Measurements from ENCODE around the gene AHI1. TPM values are rescaled to one million over a fixed set of nuclear protein-coding genes. Genes with fewer than 3 reads are reported as not detected.

AHI1 gene
- total RNA-seq, 1 donor from 2014 or later: 61.1 TPM

DNA sequence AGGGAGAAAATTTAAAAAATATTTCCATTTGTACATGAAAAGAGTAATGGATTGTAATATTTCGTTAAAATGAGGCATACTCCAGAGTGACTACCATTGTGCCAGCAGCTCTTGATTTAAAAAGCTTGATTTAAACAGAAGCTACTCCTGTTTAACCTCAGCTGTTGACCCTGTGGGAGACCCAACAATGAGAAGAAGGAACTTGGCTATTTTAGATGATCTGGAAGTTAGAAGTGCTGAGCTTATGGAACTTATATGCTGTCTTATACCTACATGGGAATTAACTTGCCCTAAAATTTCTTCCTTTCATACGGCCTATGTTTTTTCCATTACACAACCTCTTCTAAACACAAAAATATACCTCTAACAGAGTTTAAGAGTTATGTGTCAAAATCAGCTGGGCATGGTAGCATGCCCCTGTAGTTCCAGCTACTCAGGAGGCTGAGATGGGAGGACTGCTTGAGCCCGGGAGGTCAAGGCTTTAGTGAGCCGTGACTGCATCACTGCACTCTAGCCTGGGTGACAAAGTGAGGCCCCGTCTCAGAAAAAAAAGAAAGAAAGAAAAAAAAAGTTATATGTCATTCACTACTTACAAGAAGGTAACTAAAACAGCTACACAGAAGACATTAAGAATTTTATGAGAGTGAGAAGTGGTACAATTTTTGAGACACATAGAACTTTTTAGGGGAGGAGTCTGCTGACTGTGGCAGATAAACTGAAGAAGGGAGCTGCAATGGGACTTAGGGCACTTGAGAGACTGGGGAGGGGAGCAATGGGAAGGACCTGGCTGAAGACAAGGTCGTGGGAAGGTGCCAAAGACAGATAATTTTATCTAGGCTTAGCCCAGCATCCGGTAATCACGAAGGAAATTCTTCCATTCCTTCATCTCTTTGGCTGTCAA, 176.6 kb downstream of the AHI1 start:
- intact Hi-C loops (cut with DNase I): no loop called here
- DNase-seq (ENCODE audit: low spot score): no peak
- no peak for ATAC-seq

- intact Hi-C loops (cut with DNase I): no loop called here
- DNase-seq (ENCODE audit: low spot score) (no peak), ATAC-seq (no peak)
These were observed 177.7 kb downstream of the AHI1 start for GRCh38 chr6:135319819-135320218.

DNA sequence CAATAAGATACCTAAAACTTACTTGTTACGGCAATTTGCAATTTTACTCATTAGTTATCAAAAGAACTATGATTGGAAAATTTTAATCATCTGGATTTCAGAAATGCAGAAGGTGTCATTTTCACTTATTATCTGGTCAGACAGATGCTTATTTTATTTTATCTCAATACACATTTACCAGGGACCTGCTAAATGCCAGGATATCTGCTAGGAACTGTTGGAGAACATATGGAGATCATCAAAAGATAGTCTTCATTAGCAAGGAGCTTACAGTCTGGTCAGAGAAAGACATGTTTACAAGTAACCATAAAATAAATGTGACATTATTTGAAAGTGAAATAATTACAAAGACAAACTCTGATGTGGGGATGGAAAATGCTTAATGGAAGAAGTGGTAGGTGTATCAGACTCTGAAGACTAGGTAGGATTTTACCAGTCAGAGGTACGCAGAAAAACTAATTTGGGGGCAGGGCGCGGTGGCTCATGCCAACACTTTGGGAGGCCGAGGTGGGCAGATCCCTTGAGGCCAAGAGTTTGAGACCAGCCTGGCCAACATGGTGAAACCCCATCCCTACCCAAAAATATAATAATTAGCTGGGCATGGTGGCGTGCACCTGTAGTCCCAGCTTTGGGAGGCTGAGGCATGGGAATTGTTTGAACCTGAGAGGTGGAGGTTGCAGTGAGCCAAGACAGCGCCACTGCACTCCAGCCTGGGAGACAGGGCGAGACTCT, 178.6 kb downstream of the AHI1 start:
- intact Hi-C loops (cut with DNase I): no loop called here
- DNase-seq (ENCODE audit: low spot score): no peak
- ATAC-seq: no peak

DNA sequence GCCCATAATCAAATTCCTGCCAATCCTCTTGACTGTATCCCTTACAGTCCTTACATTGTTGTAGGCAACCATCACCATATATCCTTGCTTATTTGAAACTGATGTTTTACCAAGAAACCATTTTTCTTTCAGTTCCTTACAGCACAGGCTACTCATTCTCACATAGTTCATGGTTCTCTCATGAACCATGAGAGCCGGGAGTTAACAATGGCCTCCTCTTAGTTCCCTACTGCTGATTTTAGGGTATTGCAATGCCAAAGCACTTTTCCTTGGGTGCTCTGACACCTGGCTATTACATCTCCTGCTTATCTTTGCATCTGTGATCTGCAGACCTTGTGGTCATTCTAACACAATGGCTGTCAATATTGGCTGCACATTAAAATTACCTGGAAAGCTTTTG, 183.0 kb downstream of the AHI1 start:
- ATAC-seq (no peak), DNase-seq (ENCODE audit: low spot score) (no peak)
- intact Hi-C loops (cut with DNase I): no loop called here

- DNase-seq (ENCODE audit: low spot score) (no peak), ATAC-seq (no peak)
- intact Hi-C loops (cut with DNase I): no loop called here
These were observed 185.9 kb downstream of the AHI1 start for GRCh38 chr6:135311446-135312200.

DNA sequence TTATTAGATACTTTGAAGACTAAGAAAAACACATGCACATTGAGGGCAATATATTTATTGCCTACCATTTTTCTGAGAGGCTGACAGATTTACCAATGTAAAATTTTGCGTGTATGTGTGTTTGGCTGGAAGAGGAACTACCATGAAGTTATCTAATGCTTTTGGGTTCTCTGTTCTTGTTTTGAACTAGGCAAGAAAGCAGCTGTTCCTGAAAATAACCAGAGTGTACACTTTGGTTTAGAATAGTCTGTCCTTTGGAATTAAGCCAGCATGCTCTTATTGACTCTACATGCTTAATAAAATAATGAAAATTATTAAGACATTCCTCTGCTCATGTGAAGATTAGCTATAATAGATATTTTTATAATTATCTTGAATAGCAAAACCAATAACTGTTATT, 187.2 kb downstream of the AHI1 start:
- ATAC-seq: no peak
- intact Hi-C loops (cut with DNase I): no loop called here
- no peak for DNase-seq (ENCODE audit: low spot score)

- ATAC-seq: no peak
- no peak for DNase-seq (ENCODE audit: low spot score)
- intact Hi-C loops (cut with DNase I): no loop called here
These were observed 190.7 kb downstream of the AHI1 start for GRCh38 chr6:135306740-135307420.

- no peak for ATAC-seq
- no peak for DNase-seq (ENCODE audit: low spot score)
- intact Hi-C loops (cut with DNase I): no loop called here
These were observed 191.4 kb downstream of the AHI1 start for GRCh38 chr6:135306166-135306565.

GRCh38 chr6:135305684-135306083, 191.9 kb downstream of the AHI1 start:
- intact Hi-C loops (cut with DNase I): no loop called here
- ATAC-seq: no peak
- no peak for DNase-seq (ENCODE audit: low spot score)

- intact Hi-C loops (cut with DNase I): no loop called here
- no peak for DNase-seq (ENCODE audit: low spot score)
- ATAC-seq: no peak
These were observed 192.7 kb downstream of the AHI1 start for GRCh38 chr6:135304883-135305282.

DNA sequence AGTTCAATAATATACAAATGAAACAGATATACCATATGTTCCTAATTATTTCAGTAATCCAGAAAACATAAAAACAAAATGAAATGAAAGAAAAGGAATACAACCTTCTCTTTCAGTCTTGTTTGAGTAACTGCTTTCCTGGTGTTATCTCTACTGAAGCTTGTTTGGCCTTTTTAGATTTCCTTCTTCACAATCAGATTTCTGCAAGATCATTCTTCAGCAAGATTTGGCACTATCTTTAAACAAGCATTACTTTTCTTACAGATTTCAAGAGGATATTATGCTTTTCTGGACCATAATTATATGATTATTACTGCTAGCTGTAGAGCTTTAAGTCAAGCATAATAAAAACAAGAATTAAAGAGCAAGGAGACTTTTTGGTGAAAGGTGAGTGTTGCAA, 196.2 kb downstream of the AHI1 start:
- DNase-seq (ENCODE audit: low spot score) (no peak), ATAC-seq (no peak)
- intact Hi-C loops (cut with DNase I): no loop called here

GRCh38 chr6:135300576-135300975, 197.0 kb downstream of the AHI1 start:
- no peak for DNase-seq (ENCODE audit: low spot score)
- ATAC-seq: no peak
- intact Hi-C loops (cut with DNase I): no loop called here

DNA sequence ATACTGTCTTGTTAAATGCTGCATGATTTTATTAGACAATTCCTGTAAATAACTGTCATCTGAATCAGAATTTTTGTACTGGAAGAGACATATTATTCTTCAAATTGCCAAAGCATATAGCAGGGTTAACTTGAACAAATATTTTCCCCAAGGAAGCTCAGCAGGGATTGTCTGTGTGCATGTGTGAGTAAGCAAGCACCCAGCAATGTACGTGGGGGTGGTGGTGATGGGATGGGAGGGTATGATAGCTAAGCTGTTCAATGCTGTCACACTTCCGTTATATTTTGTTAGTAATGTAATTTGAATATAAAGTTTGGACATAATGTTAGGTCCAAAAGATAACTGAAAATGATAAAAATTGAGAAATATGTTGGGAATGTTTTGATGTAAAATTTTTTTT, 198.3 kb downstream of the AHI1 start:
- intact Hi-C loops (cut with DNase I): no loop called here
- DNase-seq (ENCODE audit: low spot score): no peak
- ATAC-seq: no peak

GRCh38 chr6:135298455-135298854, 199.1 kb downstream of the AHI1 start:
- DNase-seq (ENCODE audit: low spot score): no peak
- ATAC-seq: no peak
- intact Hi-C loops (cut with DNase I): no loop called here

DNA sequence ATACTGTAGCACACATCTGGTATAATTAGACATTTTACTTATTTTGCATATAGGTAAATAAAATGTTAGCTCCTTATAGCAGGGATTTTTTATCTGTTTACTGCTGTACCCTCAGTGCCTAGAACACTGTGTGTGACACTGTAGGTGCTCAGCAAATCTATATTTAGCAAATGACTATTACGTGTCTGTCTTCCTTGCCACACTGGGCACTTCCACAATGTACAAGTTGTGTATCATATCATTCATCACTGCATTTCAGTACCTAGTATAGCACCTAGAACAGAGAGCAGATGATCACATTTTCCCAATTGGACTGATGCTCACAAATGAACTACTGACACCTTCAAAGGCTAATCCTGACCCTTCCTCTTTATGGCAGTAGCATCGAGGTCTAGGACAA, 200.8 kb downstream of the AHI1 start:
- intact Hi-C loops (cut with DNase I): no loop called here

DNA sequence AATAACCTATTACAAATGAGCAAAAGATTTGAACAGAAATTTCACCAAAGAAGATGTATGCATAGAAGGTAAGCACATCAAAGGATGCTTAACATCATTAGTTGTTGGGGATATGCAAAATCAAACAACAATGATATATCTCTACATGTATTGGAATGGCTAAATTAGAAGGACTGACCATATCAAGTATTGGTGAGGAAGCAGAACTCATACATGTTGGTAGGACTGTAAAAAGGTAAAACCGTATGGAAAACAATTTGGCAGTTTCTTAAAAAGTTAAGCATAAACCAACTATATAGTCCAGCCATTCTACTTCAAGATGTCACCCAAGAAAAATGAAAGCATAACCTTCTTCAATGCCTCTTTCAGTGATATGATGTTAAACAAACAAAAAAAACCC, 202.5 kb downstream of the AHI1 start:
- no peak for DNase-seq (ENCODE audit: low spot score)
- no peak for ATAC-seq
- intact Hi-C loops (cut with DNase I): no loop called here

More for the DNA sequence above, 200.8 kb downstream of the AHI1 start:
- DNase-seq (ENCODE audit: low spot score) (no peak), ATAC-seq (no peak)

- DNase-seq (ENCODE audit: low spot score): no peak
- ATAC-seq: no peak
- intact Hi-C loops (cut with DNase I): no loop called here
These were observed 206.1 kb downstream of the AHI1 start for GRCh38 chr6:135291288-135292076.

DNA sequence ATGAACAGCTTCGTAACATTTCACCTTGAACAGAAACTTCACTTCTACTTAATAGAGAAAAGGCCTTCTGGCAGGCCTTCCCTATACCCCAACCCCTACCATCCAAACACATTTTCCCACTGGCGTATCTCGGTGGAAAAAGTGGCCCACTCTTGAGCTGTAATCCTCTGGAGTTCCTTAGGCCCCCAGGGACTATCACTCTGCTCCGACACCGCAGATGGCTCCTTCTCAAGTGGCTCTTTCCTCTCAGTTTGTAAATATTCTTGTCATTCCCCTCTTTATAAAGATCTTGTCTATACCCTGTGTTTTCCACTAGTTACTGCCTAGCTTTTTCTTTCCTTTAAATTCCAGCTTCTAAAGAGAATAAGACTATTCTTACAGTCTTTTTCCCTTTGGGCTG, 207.7 kb downstream of the AHI1 start:
- ATAC-seq: no peak
- intact Hi-C loops (cut with DNase I): no loop called here
- no peak for DNase-seq (ENCODE audit: low spot score)
